GM19035 (cell line): ENCODE data around the gene SAV1.
A peak's percentile ranks its signal among the peaks of the same experiment; 100 is the strongest.
"Not testable (repeated sequence)": the region's sequence is repeated elsewhere in the genome, so short reads cannot be mapped to it uniquely, and the experiment has no call there.

ENCODE experiments used
- ATAC-seq: cut with Tn5 transposase; IDR thresholded peaks from one replicate; pipeline ENCODE4 v1.9.1; 2021; ENCODE audit not compliant: unreplicated experiment

The SAV1 gene

GRCh38 chr14:50667996-50668825 is at the start of gene SAV1:
TSS of gene SAV1 (minus strand) at chr14:50668306. CDS start at chr14:50667967, 339 bp downstream.
- peak; percentile 61 for ATAC-seq

GRCh38 chr14:50717811-50718210 is 49.7 kb upstream of the SAV1 start:
- ATAC-seq: no peak

- ATAC-seq: no peak
These were observed 46.5 kb upstream of the SAV1 start for GRCh38 chr14:50714450-50715073.

DNA sequence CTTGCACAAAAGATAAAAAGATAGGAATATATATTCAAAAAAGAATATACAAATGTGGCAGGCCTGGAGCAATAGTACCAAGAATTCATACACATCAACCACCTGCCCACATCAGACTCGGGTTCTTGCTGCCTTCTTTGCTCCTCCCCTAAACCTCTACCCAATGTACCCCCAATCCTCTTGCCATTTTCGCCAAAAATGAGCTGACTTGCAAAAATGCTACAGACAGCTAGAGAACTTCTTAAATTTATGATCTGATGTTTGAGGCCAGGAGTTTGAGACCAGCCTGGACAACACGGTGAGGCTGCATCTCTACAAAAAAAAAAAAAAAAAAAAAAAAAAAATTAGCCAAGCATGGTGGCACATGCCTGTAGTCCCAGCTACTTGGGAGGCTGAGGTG is 42.9 kb upstream of the SAV1 start:
- ATAC-seq: no peak

DNA sequence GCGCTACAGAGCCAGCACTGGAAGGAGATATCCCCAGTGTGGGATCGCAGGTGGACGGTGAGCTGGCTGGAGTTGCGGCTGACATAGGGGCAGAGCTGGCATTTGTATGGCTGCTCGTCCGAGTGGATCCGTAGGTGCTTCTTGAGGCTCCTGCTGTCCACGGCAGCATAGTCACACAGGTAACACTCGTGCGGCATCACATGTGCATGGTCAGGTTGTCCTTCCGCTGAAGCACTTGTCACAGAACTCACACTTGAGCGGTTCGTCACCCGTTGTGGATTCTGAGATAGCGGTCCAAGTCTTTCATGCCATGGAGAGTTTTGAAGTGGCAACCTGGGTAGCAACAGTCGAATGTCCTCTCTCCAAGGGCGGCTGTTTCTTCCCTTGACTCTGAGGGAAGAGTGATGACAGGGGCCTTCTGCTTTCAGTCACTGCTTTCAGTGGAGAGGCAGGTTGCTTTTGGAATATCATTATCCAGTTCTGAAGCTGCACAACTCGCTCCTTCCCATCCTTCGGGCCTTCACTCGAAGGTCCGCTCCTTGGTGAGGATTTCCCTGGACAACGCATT is 37.0 kb upstream of the SAV1 start:
- ATAC-seq: no peak

DNA sequence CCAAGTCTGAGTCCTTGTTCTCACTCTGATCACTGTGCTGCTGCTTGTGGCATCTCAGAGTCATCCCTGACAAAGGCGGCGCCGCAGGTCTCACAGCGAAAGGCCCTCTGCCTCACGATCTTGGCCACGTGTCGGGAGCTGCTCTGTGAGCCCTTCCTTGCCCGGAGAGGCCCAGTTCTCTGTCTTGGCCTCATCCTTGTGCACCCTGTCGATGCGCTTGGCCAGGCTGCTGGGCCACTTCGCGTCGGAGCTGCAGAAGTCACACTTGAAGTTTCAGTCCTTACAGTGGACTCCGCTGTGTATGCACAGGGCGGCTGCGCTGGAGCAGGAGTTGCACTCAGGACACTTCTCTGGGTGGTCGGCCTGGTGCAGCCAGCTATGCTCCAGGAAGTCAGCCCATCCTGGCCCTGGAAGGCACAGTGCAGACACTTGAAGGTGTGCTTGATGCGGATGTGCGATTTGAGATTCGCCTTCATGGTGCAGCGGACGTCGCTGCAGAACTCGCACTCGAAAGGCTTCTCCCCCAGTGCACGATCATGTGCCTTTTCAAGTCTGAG is 36.4 kb upstream of the SAV1 start:
- no peak for ATAC-seq

- ATAC-seq: no peak
These were observed 29.7 kb upstream of the SAV1 start for GRCh38 chr14:50697659-50698290.

DNA sequence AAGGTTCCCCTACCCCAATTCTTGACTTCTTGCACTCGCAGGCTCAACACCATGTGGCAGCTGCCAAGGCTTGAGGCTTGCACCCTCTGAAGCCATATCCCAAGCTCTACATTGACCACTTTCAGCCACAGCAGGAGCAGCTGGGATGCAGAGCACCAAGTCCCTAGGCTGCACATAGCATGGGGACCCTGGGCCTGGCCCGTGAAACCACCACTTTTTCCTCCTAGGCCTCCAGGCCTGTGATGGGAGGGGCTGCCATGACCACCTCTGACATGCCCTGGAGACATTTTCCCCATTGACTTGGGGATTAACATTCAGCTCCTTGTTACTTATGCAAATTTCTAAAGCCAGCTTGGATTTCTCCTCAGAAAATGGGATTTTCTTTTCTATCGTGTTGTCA is 26.2 kb upstream of the SAV1 start:
- not testable (repeated sequence) for ATAC-seq

DNA sequence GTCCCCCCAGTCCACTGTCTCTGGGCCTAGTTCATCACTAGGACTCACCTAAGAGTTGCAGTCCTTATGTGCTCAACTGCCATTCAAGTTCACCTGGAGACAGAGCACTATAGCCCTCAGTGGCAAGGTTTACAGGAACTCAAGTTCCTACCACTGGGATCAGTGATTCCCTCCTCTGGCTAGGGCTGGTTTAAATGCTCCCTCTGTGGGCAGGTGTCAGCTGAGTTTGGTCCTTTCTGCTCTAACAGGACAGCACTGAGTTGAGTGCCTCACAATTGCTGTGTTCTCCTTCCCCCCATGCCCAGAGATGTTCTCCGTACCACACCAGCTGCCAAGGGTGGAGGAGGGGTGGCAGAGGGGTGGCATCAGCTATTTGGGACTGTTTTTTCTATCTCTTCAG is 20.8 kb upstream of the SAV1 start:
- ATAC-seq: no peak

DNA sequence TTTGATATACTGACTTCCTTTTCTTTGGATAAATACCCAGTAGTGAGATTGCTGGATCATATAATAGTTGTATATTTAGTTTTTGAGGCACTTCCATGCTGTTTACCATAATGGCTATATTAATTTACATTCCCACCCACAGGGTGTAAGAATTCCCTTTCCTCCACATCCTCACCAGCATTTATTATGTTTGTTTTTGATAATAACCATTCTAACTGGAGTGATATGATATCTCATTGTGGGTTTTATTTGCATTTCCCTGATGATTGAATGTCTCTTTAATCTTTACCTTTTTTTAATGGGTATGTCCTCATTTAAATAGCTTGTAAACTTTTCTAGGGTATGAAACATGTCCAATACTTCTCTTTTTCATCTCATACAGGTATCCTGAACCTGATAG is 11.6 kb upstream of the SAV1 start:
- no peak for ATAC-seq

DNA sequence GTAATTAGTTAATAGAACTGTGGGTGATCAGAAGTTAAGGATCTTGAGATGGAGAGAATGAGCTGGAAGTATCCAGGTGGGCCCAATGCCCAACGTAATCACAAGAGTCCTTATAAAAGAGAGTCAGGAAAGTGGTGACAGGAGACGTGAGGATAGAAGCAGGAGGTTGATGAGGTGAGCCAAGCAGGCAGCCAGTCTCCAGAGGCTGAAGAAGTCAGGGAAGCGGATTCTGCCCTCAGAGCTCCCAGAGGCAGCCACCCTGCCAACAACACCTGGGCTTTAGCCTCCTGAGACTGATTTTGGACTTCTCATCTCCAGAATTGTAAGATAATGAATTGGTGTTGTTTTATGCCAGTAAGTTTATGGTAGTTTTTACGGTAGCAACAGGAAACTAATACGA is 10.1 kb upstream of the SAV1 start:
- ATAC-seq: no peak

DNA sequence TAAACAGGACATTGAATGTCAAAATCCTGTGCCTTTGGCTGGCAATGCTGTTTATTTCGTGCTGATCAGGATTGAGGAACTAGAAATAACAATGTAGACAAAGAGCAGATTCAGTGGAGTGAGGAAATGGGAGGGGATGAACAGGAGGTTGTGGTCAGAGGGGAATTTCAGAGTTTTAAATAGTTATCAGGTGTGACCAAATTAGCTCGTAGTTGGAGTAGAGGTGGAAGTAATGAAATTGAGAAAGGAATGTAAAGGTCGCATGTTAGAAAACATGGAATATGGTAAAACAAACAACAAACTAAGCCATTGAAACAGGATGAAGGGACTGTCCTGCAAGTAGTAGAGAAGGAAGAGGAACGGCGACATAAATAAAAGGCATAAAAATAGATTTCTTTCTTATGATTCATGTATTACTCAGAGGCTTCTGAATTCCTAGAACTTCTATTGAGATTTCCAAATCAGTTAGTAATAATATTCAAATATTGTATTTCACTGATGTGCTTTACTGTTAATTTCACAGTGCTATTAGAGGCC is 9.5 kb upstream of the SAV1 start:
- no peak for ATAC-seq

DNA sequence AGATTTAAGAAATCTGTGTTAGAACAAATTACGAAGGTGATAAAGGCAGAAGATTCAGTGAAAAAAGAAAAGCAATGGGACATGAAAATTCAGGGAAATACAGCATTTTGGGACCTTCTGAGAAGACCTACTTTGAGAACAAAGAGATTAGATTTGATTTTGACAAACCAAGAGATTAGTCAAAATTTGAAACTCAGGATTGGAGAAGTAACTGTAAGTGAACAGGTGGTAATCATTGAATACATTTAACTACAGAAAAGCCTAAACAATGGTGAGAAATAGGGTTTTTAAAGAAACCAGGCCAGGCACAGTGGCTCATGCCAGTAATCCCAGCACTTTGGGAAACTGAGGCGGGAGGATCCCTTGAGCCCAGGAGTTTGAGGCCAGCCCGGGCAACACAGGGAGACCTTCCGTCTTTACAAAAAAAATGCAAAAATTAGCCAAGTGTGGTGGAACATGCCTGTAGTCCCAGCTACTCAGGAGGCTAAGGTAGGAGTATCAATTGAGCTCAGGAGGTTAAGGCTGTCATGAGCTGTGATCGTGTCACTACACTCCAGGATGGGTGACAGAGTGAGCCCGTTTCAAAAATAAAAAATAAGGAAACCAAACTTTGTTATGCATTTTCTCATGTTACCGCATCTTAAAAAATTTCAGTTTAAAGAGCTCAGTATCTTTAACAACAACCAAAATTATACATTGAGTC is 8.9 kb upstream of the SAV1 start:
- no peak for ATAC-seq

DNA sequence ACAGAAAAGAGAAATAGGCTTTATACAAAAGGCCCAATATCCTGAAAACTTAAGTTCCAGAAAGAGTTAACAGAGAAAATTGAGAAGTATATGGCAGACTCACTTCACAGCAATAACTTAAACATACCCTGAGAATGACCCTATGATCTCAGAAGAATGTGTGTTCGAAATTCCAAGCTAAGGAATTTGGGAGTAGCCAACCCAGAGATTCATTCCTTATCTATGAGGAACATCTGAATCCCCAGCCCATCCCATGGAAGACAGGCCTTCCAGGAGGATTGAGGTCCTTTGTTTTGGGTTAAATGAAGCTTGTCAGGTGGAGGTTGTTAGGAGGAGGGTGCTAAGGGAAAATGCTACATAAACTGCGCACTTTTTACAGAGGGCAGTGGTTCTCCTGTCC is 7.5 kb upstream of the SAV1 start:
- ATAC-seq: no peak

GRCh38 chr14:50670866-50671256 is 2.8 kb upstream of the SAV1 start:
- no peak for ATAC-seq

DNA sequence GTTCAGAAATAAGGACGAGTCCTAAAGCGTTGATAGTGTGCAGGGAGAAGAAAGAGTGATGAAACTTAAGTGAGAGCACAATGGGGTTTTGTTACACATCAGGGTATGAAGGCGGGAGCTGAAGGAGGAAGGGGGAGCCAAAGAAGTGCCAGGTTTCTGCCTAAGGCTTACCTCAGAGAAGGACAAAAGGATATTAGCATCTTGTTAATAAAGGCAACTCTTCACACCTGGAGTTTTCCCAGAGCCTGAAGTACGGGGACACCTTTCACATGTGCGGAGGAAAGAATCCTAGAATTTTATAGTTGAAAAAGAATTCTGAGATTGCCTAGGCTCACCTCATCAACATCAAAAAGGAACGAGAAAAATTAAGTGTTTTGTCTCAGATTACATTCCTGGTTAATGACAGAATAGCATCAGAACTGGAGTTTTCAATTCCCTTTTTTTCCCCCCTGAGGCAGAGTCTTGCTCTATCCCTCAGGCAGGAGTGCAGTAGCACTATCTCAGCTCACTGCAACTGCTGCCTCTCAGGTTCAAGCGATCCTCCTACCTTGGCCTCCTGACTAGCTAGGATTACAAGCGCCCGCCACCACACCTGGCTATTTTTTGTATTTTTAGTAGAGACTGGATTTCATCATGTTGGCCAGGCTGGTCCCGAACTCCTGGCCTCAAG is 2.2 kb upstream of the SAV1 start:
- ATAC-seq: no peak

DNA sequence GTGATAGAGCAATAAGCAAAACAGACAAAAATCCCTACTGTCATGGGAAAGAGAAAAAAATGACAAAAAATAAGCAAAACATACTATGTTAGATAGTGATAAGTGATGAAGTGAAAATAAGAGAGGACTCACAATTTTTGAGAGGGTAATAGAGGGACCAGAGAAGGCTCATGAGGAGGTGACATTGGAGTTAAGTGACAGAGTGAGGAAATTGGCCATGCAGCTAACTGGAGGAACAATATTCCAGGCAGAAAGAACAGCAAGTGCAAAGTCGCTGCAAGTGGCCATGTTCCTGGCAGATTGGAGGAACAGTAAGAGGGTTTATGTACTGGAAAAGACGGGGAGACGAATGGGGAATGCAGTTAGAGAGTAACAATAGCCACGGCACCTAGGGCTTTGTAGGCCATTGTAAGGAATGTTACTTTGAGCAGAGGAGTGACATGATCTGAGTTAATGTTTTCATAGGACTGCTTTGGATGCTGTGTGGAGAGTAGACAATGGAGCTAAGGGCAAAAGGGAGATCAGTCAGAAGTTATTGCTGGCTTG is 1.4 kb upstream of the SAV1 start:
- no peak for ATAC-seq

- no peak for ATAC-seq
These were observed 679 bp upstream of the SAV1 start for GRCh38 chr14:50668826-50669143.

DNA sequence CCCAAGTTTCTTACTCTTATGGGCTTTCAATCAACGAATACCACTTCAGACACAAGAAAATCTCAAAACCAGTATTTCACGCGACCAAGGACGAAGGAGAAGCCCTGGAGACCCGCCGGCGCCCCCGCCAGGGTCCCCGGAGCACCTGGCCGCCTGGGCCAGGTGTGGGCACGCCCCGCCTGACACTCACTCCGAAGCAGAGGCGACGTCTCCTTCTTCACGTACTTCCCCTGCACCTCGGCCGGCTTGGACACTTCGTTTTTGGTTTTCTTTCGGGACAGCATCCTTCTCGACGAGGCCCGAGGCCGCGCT is 466 bp downstream of the SAV1 start:
- ATAC-seq: peak; percentile 42
